Neural cell (in vitro differentiated cells): ENCODE measurements around the gene RFC2. TPM values are rescaled to one million over a fixed set of nuclear protein-coding genes. Genes with fewer than 3 reads are reported as not detected.

Experiments
- H2AFZ ChIP-seq: fragments of 200-600, 300-800 bp; sonication (generic), shearing (Covaris generic); 2 replicates; pipeline ENCODE4 v1.6.0; 2014; ENCODE audit warnings: low read depth, mild to moderate bottlenecking, antibody characterized with exemption, low read length, moderate library complexity
- H3F3A ChIP-seq: fragments of 200-600 bp; shearing (Covaris generic); 2 replicates; pipeline ENCODE4 v1.6.1; 2016; ENCODE audit warnings: mild to moderate bottlenecking, moderate library complexity, mixed read lengths, antibody characterized with exemption, low read length; ENCODE audit not compliant: insufficient read depth, poor library complexity, severe bottlenecking
- H3K27ac ChIP-seq: fragments of 200-600, 300-800 bp; sonication (generic), shearing (Covaris generic); 2 replicates; pipeline ENCODE4 v1.5.1; 2014; ENCODE audit warnings: mild to moderate bottlenecking, low read length, moderate library complexity
- H3K27me3 ChIP-seq: fragments of 300-800, 200-600 bp; sonication (generic), shearing (Covaris generic); 2 replicates; pipeline ENCODE4 v1.6.0; 2014; ENCODE audit warnings: mild to moderate bottlenecking, low read depth, low read length, moderate library complexity; ENCODE audit not compliant: insufficient read depth
- H3K36me3 ChIP-seq: fragments of 300-800, 200-600 bp; sonication (generic), shearing (Covaris generic); 2 replicates; pipeline ENCODE4 v1.5.1; 2014; ENCODE audit warnings: mild to moderate bottlenecking, antibody characterized with exemption, low read length, moderate library complexity; ENCODE audit not compliant: insufficient read depth
- H3K4me2 ChIP-seq: fragments of 300-800, 200-600 bp; sonication (generic), shearing (Covaris generic); 2 replicates; pipeline ENCODE4 v1.6.0; 2014; ENCODE audit warnings: mild to moderate bottlenecking, low read length
- H3K4me3 ChIP-seq: fragments of 300-800, 200-600 bp; sonication (generic), shearing (Covaris generic); 2 replicates; pipeline ENCODE4 v1.5.1; 2014; ENCODE audit warnings: mild to moderate bottlenecking, low read length, moderate library complexity
- H3K79me2 ChIP-seq: fragments of 200-600 bp; shearing (Covaris generic); replicated peaks from 2 replicates; pipeline ENCODE4 v1.6.0; 2014; ENCODE audit warnings: mild to moderate bottlenecking, low read length, moderate library complexity; ENCODE audit not compliant: insufficient read depth
- H3K9ac ChIP-seq: fragments of 300-800, 200-600 bp; sonication (generic), shearing (Covaris generic); 2 replicates; pipeline ENCODE4 v1.6.1; 2016; ENCODE audit warnings: mild to moderate bottlenecking, low read length, mixed read lengths
- H3K9me2 ChIP-seq: fragments of 200-600 bp; shearing (Covaris generic); 2 replicates; pipeline ENCODE4 v1.6.1; 2016; ENCODE audit warnings: mild to moderate bottlenecking, low read length, mixed read lengths; ENCODE audit not compliant: insufficient read depth
- H3K9me3 ChIP-seq: fragments of 200-600, 300-800 bp; sonication (generic), shearing (Covaris generic); 2 replicates; pipeline ENCODE4 v1.6.1; 2016; ENCODE audit warnings: mild to moderate bottlenecking, mixed run types, low read length, moderate library complexity, mixed read lengths
- H4K20me1 ChIP-seq: fragments of 200-600 bp; shearing (Covaris generic); 2 replicates; pipeline ENCODE4 v1.6.1; 2016; ENCODE audit warnings: mild to moderate bottlenecking, mixed run types; ENCODE audit not compliant: insufficient read depth
- CTCF ChIP-seq: fragments of 450-650 bp; IDR thresholded peaks from 2 replicates; pipeline ENCODE4 v1.5.1; 2014; ENCODE audit warnings: antibody characterized with exemption, mild to moderate bottlenecking, moderate library complexity; ENCODE audit not compliant: poor library complexity, severe bottlenecking
- EP300 ChIP-seq: fragments of 450-650 bp; conservative IDR thresholded peaks from 2 replicates; pipeline ENCODE4 v1.6.1; 2014; ENCODE audit warnings: antibody characterized with exemption, mild to moderate bottlenecking, moderate library complexity; ENCODE audit not compliant: poor library complexity, severe bottlenecking
- EZH2 ChIP-seq: fragments of 200-600, 300-800 bp; shearing (Covaris generic), sonication (generic); IDR thresholded peaks from 2 replicates; pipeline ENCODE4 v1.6.1; 2014; ENCODE audit warnings: antibody characterized with exemption, low read length, borderline replicate concordance, mild to moderate bottlenecking; ENCODE audit not compliant: insufficient read depth, poor library complexity, severe bottlenecking
- MXI1 ChIP-seq: fragments of 450-650 bp; conservative IDR thresholded peaks from 2 replicates; pipeline ENCODE4 v1.6.1; 2014; ENCODE audit warnings: antibody characterized with exemption, mild to moderate bottlenecking; ENCODE audit not compliant: poor library complexity, severe bottlenecking
- POLR2AphosphoS5 ChIP-seq: IDR thresholded peaks from 2 replicates; pipeline ENCODE4 v1.6.1; 2012
- RAD21 ChIP-seq: fragments of 450-650 bp; conservative IDR thresholded peaks from 2 replicates; pipeline ENCODE4 v1.6.1; 2014; ENCODE audit warnings: antibody characterized with exemption, mild to moderate bottlenecking, moderate library complexity
- REST ChIP-seq: IDR thresholded peaks from 2 replicates; pipeline ENCODE4 v1.6.1; 2012; ENCODE audit warnings: borderline replicate concordance
- SMC3 ChIP-seq: fragments of 450-650 bp; conservative IDR thresholded peaks from 2 replicates; pipeline ENCODE4 v1.6.1; 2014; ENCODE audit warnings: antibody characterized with exemption, mild to moderate bottlenecking, moderate library complexity; ENCODE audit not compliant: poor library complexity
- TAF1 ChIP-seq: IDR thresholded peaks from 2 replicates; pipeline ENCODE4 v1.6.1; 2012; ENCODE audit warnings: low read depth
- polyA plus RNA-seq: library from polyadenylated mRNA; depleted of rRNA; stranded (reverse); fragments of >200 nt; gene quantifications from 2 replicates; pipeline ENCODE4 v1.2.3, GENCODE V29; 2014

Gene RFC2
- polyA plus RNA-seq, 1 donor from 2014 or later, result 20.9 TPM

DNA sequence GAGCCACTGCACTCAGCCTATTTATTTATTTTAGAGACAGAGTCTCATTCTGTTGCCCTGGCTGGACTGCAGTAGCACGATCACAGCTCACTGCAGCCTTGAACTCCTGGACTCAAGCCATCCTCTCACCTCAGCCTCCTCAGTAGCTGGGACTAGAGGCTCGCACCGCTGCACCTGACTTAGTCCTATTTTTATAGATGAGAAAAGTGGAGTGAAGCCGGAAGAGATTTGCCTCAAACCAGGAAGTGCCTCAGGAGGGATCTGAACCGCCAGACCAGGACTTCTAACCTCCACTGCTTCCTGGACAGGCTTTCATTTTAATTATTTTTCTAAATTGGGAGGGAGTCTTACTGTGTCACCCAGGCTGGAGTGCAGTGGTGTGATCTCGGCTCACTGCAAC lies 17.5 kb upstream of the RFC2 start:
- no peak overlapping the region for H3K9ac ChIP-seq

GRCh38 chr7:74269757-74270277 lies 15.6 kb upstream of the RFC2 start:
- peak overlapping the region; percentile 62 for H3K9ac ChIP-seq
- peak overlapping the region; percentile 32 for H3K4me2 ChIP-seq
- H3F3A ChIP-seq, result no peaks in the 10 kb centered on the region
- no peaks in the 10 kb centered on the region for H3K27me3 ChIP-seq
- H3K4me3 ChIP-seq, result peak overlapping the region; percentile 60
- H2AFZ ChIP-seq, result peak overlapping the region; percentile 66
- H3K9me2 ChIP-seq, result no peaks in the 10 kb centered on the region
- TF ChIP-seq EZH2, result no peak
- peak; percentile 33 for TF ChIP-seq SMC3
- peak; percentile 24 for TF ChIP-seq EP300
- no peaks in the 10 kb centered on the region for H3K79me2 ChIP-seq
- H3K27ac ChIP-seq, result no peak overlapping the region
- H3K9me3 ChIP-seq, result no peaks in the 10 kb centered on the region
- H4K20me1 ChIP-seq, result no peaks in the 10 kb centered on the region
- no peaks in the 10 kb centered on the region for H3K36me3 ChIP-seq

More for the DNA sequence above, 17.5 kb upstream of the RFC2 start:
- no peaks in the 10 kb centered on the region for H3K79me2 ChIP-seq
- no peaks in the 10 kb centered on the region for H3K9me2 ChIP-seq
- no peak overlapping the region for H2AFZ ChIP-seq
- no peak overlapping the region for H3K27ac ChIP-seq
- H3K4me2 ChIP-seq, result no peak overlapping the region
- H3K9me3 ChIP-seq, result no peaks in the 10 kb centered on the region
- H3K27me3 ChIP-seq, result no peaks in the 10 kb centered on the region
- H4K20me1 ChIP-seq, result no peaks in the 10 kb centered on the region
- H3F3A ChIP-seq, result no peaks in the 10 kb centered on the region
- no peaks in the 10 kb centered on the region for H3K36me3 ChIP-seq
- no peak overlapping the region for H3K4me3 ChIP-seq
- TF ChIP-seq EP300, result no peak
- no peak for TF ChIP-seq MXI1
- no peak for TF ChIP-seq RAD21
- TF ChIP-seq POLR2AphosphoS5, result no peak
- TF ChIP-seq REST, result no peak

- no peaks in the 10 kb centered on the region for H3K36me3 ChIP-seq
- no peak overlapping the region for H3K4me2 ChIP-seq
- no peak overlapping the region for H3K27ac ChIP-seq
- no peaks in the 10 kb centered on the region for H4K20me1 ChIP-seq
- no peaks in the 10 kb centered on the region for H3K79me2 ChIP-seq
- no peaks in the 10 kb centered on the region for H3K27me3 ChIP-seq
- H3K4me3 ChIP-seq, result no peak overlapping the region
- H3K9ac ChIP-seq, result no peak overlapping the region
- TF ChIP-seq POLR2AphosphoS5 (no peak), RAD21 (no peak), REST (no peak), SMC3 (no peak), EZH2 (no peak), EP300 (no peak), CTCF (no peak), MXI1 (no peak), TAF1 (no peak)
- H3K9me3 ChIP-seq, result no peaks in the 10 kb centered on the region
- H2AFZ ChIP-seq, result no peak overlapping the region
- H3F3A ChIP-seq, result no peaks in the 10 kb centered on the region
- H3K9me2 ChIP-seq, result no peaks in the 10 kb centered on the region
Measured at GRCh38 chr7:74267756-74268565, 13.8 kb upstream of the RFC2 start.
